Right lobe of liver (tissue), 6 donors: Measurements from ENCODE around the gene RASGRP1. TPM values are rescaled to one million over a fixed set of nuclear protein-coding genes. Genes with fewer than 3 reads are reported as not detected.
A peak's percentile ranks its signal among the peaks of the same experiment; 100 is the strongest.

ENCODE experiments used
- ATAC-seq, 4 donors: fragments of 200-7000 bp; cut with Tn5 transposase; one replicate each; pipeline ENCODE4 v1.9.1; 2020; ENCODE audit warnings: mild to moderate bottlenecking in 4 of 4, moderate library complexity in 4 of 4
- DNase-seq, 3 donors: peaks; one replicate each; pipeline ENCODE4 v3.0.0-alpha.2; 2020
- H3K27ac ChIP-seq, 3 donors: fragments of 200-600 bp; one replicate each; pipeline ENCODE4 v1.8.0; 2022
- H3K27me3 ChIP-seq, 2 donors: fragments of 200-600 bp; one replicate each; pipeline ENCODE4 v1.8.0; 2022
- H3K36me3 ChIP-seq, 4 donors: fragments of 200-600 bp; sonication (generic) in 1 of 4; one replicate each; pipeline versions ENCODE4 v1.5.1 to v1.8.0; 2017 to 2022; ENCODE audit warnings: control low read depth in 1 of 4
- H3K4me1 ChIP-seq, 4 donors: fragments of 200-600 bp; sonication (generic) in 1 of 4; one replicate each; pipeline versions ENCODE4 v1.5.1 to v1.8.0; 2017 to 2022; ENCODE audit warnings: control low read depth in 1 of 4
- H3K4me3 ChIP-seq, 3 donors: fragments of 200-600 bp; one replicate each; pipeline ENCODE4 v1.8.0; 2022
- H3K9me3 ChIP-seq, 4 donors: fragments of 200-600 bp; sonication (generic) in 1 of 4; one replicate each; pipeline versions ENCODE4 v1.5.1 to v1.8.0; 2017 to 2022; ENCODE audit warnings: control low read depth in 1 of 4
- CTCF ChIP-seq, 4 donors: fragments of 200-600 bp in 3 of 4; fragments of 450-650 bp in 1 of 4; IDR thresholded peaks; one replicate each; pipeline versions ENCODE4 v1.5.1 to v1.8.0; 2016 to 2022; ENCODE audit warnings: antibody characterized with exemption in 4 of 4, mild to moderate bottlenecking in 2 of 4
- POLR2A ChIP-seq: fragments of 450-650 bp; IDR thresholded peaks from one replicate; pipeline ENCODE4 v1.6.1; 2017; ENCODE audit warnings: antibody characterized with exemption, mild to moderate bottlenecking
- WGBS: methylation state at CpG from one replicate; pipeline ENCODE4 v1.1.6; 2018; ENCODE audit warnings: low coverage, low lambda C conversion rate; ENCODE audit not compliant: insufficient coverage; ENCODE audit errors: missing lambda C conversion rate; 5-methylcytosine and 5-hydroxymethylcytosine counted together
- intact Hi-C, 2 donors: fragments of 100-400 bp; cut with DNase I; formaldehyde crosslinking; loops; one replicate each; pipeline versions ENCODE4 v1.11.2 to v1.14.1; 2022
- total RNA-seq, 6 experiments: library from RNA; depleted of rRNA in 2 of 6; stranded (reverse); fragments of >200 nt in 2 of 6; fragmentation: NEBNext Ultra II Directional in 3 of 6; extraction: Animal tissue kit (Norgen Biotek cat#: 25700) in 3 of 6; gene quantifications; one replicate each; pipeline versions ENCODE4 v1.1.0 to v1.2.4, GENCODE V29; 2016 to 2023
- donor health status: DM: no; HTN: yes; CAD: no.
- donor health status: DM: no; HTN: no; CAD: no.
- donor health status: DM: no; HTN: no; CAD: no.
- donor health status: DM: no; HTN: yes; CAD: no.
- donor health status: DM: no; HTN: yes; CAD: no.

Gene RASGRP1
- total RNA-seq, 6 experiments from 2014 or later, result 0.11 to 0.64 (median 0.32) TPM

- 69% methylated on average over 9 of the region's 16 CpGs for WGBS
- TF ChIP-seq POLR2A (no peak), CTCF (IDR thresholded peaks at IDR 0.05) (no peak)
- peak in 1 of 4 donors; percentile 4 for ATAC-seq
- Histone ChIP-seq H3K4me1 (peaks cover 0 to 13% (median 0%) of the 10 kb centered on the region in 4 donors), H3K36me3 (no peaks in the 10 kb centered on the region), H3K9me3 (no peaks in the 10 kb centered on the region), H3K4me3 (no peak overlapping the region), H3K27me3 (no peaks in the 10 kb centered on the region), H3K27ac (no peak overlapping the region)
- DNase-seq, result peak in 1 of 3 donors; percentile 53
- intact Hi-C loops, result loop anchor here in 1 of 2 donors (10.0 kb wide), 1 partner anchor 120 kb away; no protein-coding TSS in a partner anchor
These were observed 665 bp upstream of the RASGRP1 start for GRCh38 chr15:38565287-38565670.

- H3K27ac ChIP-seq, result peak overlapping the region in 2 of 3 donors; percentile 10 to 40
- no peaks in the 10 kb centered on the region for H3K36me3 ChIP-seq
- peak; percentile 92 to 95 (median 92) for ATAC-seq
- H3K4me1 ChIP-seq, result peaks cover 0 to 13% (median 0%) of the 10 kb centered on the region in 4 donors
- peak; percentile 74 to 81 (median 77) for DNase-seq
- H3K27me3 ChIP-seq, result no peaks in the 10 kb centered on the region
- intact Hi-C loops, result loop anchor here in 1 of 2 donors (10.0 kb wide), 1 partner anchor 121 kb away; no protein-coding TSS in a partner anchor
- TF ChIP-seq POLR2A (no peak), CTCF (IDR thresholded peaks at IDR 0.05) (peak; percentile 68 to 92 (median 90))
- 7% methylated on average over 8 of the region's 59 CpGs for WGBS
- peak overlapping the region; percentile 48 to 60 (median 54) for H3K4me3 ChIP-seq
- H3K9me3 ChIP-seq, result no peaks in the 10 kb centered on the region
These were observed 693 bp downstream of the RASGRP1 start for GRCh38 chr15:38563723-38564519.

GRCh38 chr15:38562278-38562677, 2.3 kb downstream of the RASGRP1 start:
- no peak for DNase-seq
- ATAC-seq, result no peak

GRCh38 chr15:38560456-38560926, 4.1 kb downstream of the RASGRP1 start:
- ATAC-seq, result no peak
- Histone ChIP-seq H3K27me3 (no peaks in the 10 kb centered on the region), H3K9me3 (no peaks in the 10 kb centered on the region), H3K27ac (no peak overlapping the region), H3K4me3 (no peak overlapping the region), H3K4me1 (peaks cover 0 to 13% (median 0%) of the 10 kb centered on the region in 4 donors), H3K36me3 (no peaks in the 10 kb centered on the region)
- intact Hi-C loops, result loop anchor here in 1 of 2 donors (10.0 kb wide), 1 partner anchor 124 kb away; no protein-coding TSS in a partner anchor
- no peak for DNase-seq
- TF ChIP-seq POLR2A, result no peak
- TF ChIP-seq CTCF (IDR thresholded peaks at IDR 0.05), result no peak
- 55% methylated on average over 7 of the region's 7 CpGs for WGBS

More at GRCh38 chr15:38562278-38562677, 2.3 kb downstream of the RASGRP1 start:
- H3K36me3 ChIP-seq, result no peaks in the 10 kb centered on the region
- no peak for TF ChIP-seq POLR2A
- TF ChIP-seq CTCF (IDR thresholded peaks at IDR 0.05), result no peak
- H3K27me3 ChIP-seq, result no peaks in the 10 kb centered on the region
- peaks cover 0 to 13% (median 0%) of the 10 kb centered on the region in 4 donors for H3K4me1 ChIP-seq
- no peaks in the 10 kb centered on the region for H3K9me3 ChIP-seq
- intact Hi-C loops, result loop anchor here in 1 of 2 donors (10.0 kb wide), 1 partner anchor 123 kb away; no protein-coding TSS in a partner anchor
- no peak overlapping the region for H3K4me3 ChIP-seq
- no peak overlapping the region for H3K27ac ChIP-seq
- WGBS, result 54% methylated on average over 3 of the region's 3 CpGs
